Mucosa of descending colon (tissue), 3 donors: ENCODE results near the gene PNKD. TPM values are rescaled to one million over a fixed set of nuclear protein-coding genes. Genes with fewer than 3 reads are reported as not detected.

Source experiments
- ATAC-seq: fragments of 200-7000 bp; cut with Tn5 transposase; one replicate; pipeline ENCODE4 v1.9.1; 2020; ENCODE audit warnings: mild to moderate bottlenecking, moderate library complexity
- DNase-seq, 3 donors: peaks; one replicate each; pipeline ENCODE4 v3.0.0-alpha.2; 2020
- H3K36me3 ChIP-seq: fragments of 200-600 bp; one replicate; pipeline ENCODE4 v1.8.0; 2021; ENCODE audit warnings: low read depth, mild to moderate bottlenecking
- H3K4me1 ChIP-seq: fragments of 200-600 bp; one replicate; pipeline ENCODE4 v1.8.0; 2021; ENCODE audit warnings: low read depth, mild to moderate bottlenecking
- H3K4me3 ChIP-seq: fragments of 200-600 bp; one replicate; pipeline ENCODE4 v1.8.0; 2021; ENCODE audit warnings: mild to moderate bottlenecking
- H3K9me3 ChIP-seq: fragments of 200-600 bp; one replicate; pipeline ENCODE4 v1.8.0; 2021; ENCODE audit warnings: mild to moderate bottlenecking
- intact Hi-C, 2 donors: fragments of 100-400 bp; cut with DNase I in 1 of 2; cut with micrococcal nuclease in 1 of 2; formaldehyde crosslinking; loops; one replicate each; pipeline versions ENCODE4 v1.11.0 to v1.11.1; 2022; cut with DNase I, micrococcal nuclease
- total RNA-seq, 3 donors: library from RNA; stranded (reverse); fragmentation: NEBNext Ultra II Directional in 2 of 3; extraction: Animal tissue kit (Norgen Biotek cat#: 25700) in 2 of 3; gene quantifications; one replicate each; pipeline versions ENCODE4 v1.2.1 to v1.2.4, GENCODE V29; 2021 to 2023
- TF ChIP-seq, protein P1 (sequence below): fragments of 200-600 bp; IDR thresholded peaks from one replicate; pipeline ENCODE4 v1.8.0; 2022; ENCODE audit warnings: antibody characterized with exemption, mild to moderate bottlenecking
- donor health status: DM: no; HTN: no; CAD: no; lungs with moderate emphysema.
- donor health status: DM: no; HTN: no; CAD: no.
- donor health status: DM: no; HTN: yes; CAD: no.

PNKD gene
- total RNA-seq, 3 donors from 2014 or later, result 77.1 to 101 (median 92.1) TPM

DNA sequence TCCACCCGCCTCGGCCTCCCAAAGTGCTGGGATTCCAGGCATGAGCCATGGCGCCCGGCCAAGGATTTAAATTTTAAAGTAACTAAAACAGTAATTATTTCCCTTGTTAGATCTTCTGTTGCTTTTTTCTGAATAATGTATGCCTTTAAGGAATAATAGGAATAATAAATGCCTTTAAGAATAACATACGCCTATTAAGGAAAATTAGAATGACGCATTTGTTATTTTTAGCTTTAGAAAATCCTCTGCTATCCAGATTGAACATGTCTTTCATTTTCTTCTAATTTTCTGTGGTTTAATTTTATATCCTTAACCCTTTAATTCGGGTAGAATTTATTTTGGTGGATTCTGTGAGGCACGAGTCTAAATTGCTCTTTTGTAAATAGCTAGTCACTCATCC is 45.1 kb downstream of the PNKD start:
- Histone ChIP-seq H3K9me3 (no peaks in the 10 kb centered on the region), H3K4me1 (peaks cover 9% of the 10 kb centered on the region), H3K36me3 (no peaks in the 10 kb centered on the region), H3K4me3 (no peak overlapping the region)
- TF ChIP-seq, protein P1, sequence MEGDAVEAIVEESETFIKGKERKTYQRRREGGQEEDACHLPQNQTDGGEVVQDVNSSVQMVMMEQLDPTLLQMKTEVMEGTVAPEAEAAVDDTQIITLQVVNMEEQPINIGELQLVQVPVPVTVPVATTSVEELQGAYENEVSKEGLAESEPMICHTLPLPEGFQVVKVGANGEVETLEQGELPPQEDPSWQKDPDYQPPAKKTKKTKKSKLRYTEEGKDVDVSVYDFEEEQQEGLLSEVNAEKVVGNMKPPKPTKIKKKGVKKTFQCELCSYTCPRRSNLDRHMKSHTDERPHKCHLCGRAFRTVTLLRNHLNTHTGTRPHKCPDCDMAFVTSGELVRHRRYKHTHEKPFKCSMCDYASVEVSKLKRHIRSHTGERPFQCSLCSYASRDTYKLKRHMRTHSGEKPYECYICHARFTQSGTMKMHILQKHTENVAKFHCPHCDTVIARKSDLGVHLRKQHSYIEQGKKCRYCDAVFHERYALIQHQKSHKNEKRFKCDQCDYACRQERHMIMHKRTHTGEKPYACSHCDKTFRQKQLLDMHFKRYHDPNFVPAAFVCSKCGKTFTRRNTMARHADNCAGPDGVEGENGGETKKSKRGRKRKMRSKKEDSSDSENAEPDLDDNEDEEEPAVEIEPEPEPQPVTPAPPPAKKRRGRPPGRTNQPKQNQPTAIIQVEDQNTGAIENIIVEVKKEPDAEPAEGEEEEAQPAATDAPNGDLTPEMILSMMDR, result no peak
- ATAC-seq (no peak), DNase-seq (no peak)
- intact Hi-C loops, result no loop called here

DNA sequence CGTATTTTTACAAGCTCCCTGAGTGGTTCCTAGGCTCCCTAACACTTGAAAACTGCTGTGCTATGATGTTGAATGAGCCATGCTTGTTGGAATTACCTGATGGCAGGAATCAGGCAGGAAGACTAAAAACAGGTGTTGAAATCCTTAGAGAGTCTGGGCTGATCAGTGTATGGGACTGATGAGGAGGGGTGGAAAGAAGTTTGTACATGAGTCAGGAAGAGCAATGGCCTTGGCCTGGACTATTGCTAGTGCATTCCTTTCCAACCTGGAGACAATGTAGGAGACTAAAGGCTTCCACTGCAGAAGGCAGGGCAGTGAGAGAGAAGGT is 46.9 kb downstream of the PNKD start:
- H3K4me1 ChIP-seq, result peaks cover 11% of the 10 kb centered on the region
- no peak for DNase-seq
- H3K4me3 ChIP-seq, result no peak overlapping the region
- H3K9me3 ChIP-seq, result no peaks in the 10 kb centered on the region
- no peaks in the 10 kb centered on the region for H3K36me3 ChIP-seq
- ATAC-seq, result no peak
- TF ChIP-seq, protein P1, result no peak
- intact Hi-C loops, result no loop called here

DNA sequence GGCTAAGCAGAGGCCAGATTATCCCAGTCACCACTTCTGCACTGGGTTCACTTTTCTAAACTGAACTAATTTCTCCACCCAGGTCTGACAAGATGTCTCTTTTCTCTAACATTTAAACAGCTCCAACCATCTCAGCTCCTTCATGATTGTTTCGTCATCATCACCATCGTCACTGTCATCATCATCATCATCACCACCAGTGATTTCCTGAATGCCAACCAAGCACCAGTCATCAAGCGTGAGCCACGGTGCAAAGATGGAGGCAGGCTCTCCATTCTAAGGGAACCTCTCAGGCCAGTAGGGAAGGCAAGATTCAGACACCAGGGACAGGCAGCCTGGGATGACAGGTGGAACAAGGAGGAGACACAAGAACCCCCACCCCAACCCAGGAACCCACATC is 47.5 kb downstream of the PNKD start:
- intact Hi-C loops, result no loop called here

DNA sequence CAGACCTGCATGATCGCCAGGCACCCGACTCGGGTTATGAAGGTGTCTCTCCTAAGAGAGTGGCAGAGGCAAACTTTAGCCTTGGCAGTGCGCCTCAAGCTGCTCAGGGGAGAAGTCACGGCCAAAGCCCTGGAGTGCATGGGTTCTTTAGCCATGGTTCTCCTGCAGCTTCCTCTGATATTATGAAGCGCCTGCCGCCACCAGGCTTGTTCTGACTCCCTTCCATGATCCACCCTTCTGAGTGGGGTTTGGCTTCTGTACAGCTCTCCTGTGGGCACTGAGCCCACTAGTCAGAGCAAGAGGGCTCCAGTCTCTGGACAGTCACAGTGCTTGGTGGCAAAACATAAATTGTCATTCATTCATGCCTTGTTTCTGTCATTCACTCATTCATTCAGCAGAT is 47.9 kb downstream of the PNKD start:
- DNase-seq (no peak), ATAC-seq (no peak)
- no peaks in the 10 kb centered on the region for H3K9me3 ChIP-seq
- no peaks in the 10 kb centered on the region for H3K36me3 ChIP-seq
- no peak overlapping the region for H3K4me3 ChIP-seq
- intact Hi-C loops, result no loop called here
- TF ChIP-seq, protein P1, result no peak
- H3K4me1 ChIP-seq, result peaks cover 10% of the 10 kb centered on the region

More for the DNA sequence above, 47.5 kb downstream of the PNKD start:
- TF ChIP-seq, protein P1, result no peak
- no peak for ATAC-seq
- Histone ChIP-seq H3K36me3 (no peaks in the 10 kb centered on the region), H3K4me3 (no peak overlapping the region), H3K4me1 (peaks cover 14% of the 10 kb centered on the region), H3K9me3 (no peaks in the 10 kb centered on the region)
- DNase-seq, result no peak

DNA sequence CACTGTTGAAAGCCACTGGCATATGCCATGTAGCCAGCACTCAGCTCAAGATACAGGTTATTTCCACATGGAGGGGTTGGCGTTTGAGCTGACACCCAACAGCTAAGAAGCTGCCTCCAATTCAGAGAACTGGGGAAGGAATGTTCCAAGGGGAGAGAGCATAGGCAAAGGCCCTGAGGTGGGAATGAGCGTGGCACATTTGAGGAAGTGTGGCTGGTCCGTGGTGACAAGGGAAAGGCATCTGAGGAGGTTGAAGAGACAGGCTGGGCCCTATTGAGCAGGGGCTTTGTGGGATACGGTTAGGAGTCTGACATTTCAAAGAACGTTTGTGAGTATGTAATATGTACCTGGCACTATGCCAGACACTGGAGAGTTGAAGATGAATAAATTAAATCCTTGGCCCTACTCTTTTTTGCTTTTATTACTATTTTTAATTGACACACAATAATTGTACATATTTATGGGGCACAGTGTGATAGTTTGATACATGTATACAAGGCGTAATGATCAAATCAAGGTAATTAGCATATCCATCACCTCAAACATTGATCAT is 49.6 kb downstream of the PNKD start:
- intact Hi-C loops, result no loop called here
- Histone ChIP-seq H3K4me3 (no peak overlapping the region), H3K36me3 (no peaks in the 10 kb centered on the region), H3K9me3 (no peaks in the 10 kb centered on the region), H3K4me1 (peaks cover 15% of the 10 kb centered on the region)
- ATAC-seq, result no peak
- no peak for DNase-seq
- TF ChIP-seq, protein P1, result no peak
